ENCODE results near the gene TBC1D17.

Gene TBC1D17

DNA sequence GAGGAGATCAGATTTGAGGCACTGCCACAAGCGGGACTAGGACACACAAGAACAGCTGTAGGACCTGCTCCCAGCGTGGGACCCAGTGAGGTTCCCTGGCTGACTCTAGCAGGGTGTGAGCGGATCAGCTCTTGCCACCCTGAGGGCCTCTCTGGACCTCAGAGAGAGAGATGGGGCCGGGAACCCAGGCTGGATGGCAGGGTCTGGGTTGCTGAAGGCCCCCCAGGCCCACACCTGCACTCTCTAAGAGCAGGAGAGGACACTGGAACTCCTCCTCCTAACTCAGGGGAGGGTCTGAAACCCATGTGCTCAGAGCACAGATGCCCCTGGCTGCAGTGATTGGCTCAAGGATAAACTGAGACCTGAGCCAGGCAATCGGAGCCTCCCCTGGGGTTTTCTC, 32.7 kb downstream of the TBC1D17 start:
- no peaks in the 10 kb centered on the region for H3K27me3 ChIP-seq (ENCODE audit: control insufficient read depth, low read length)
- H3K27ac ChIP-seq (ENCODE audit: low read depth, low read length): no peak overlapping the region
- H4K20me1 ChIP-seq (ENCODE audit: control insufficient read depth, insufficient read depth, low read depth, low read length): peaks cover 29% of the 10 kb centered on the region; the same call in 1 of the 2 replicates
- no peak overlapping the region for H3K4me2 ChIP-seq (ENCODE audit: low read length)
- TF ChIP-seq EZH2phosphoT487 (IDR thresholded peaks at IDR 0.05; ENCODE audit: borderline replicate concordance, low read length) (no peak), CTCF (IDR thresholded peaks at IDR 0.05; ENCODE audit: low read depth, low read length, poor library complexity, severe bottlenecking) (no peak)
- H3F3A ChIP-seq (ENCODE audit: control insufficient read depth, insufficient read depth): peaks cover 6% of the 10 kb centered on the region
- peaks cover 68% of the 10 kb centered on the region for H3K79me2 ChIP-seq (ENCODE audit: control insufficient read depth, low read length)
- no peaks in the 10 kb centered on the region for H3K9me2 ChIP-seq (replicated peaks; ENCODE audit: control insufficient read depth, low read length)
- H3K9me3 ChIP-seq (ENCODE audit: control insufficient read depth, insufficient read depth, low read length): no peaks in the 10 kb centered on the region
- no peak overlapping the region for H3K4me3 ChIP-seq (ENCODE audit: low read length)
- H3K36me3 ChIP-seq (ENCODE audit: control insufficient read depth, low read length): peaks cover 90% of the 10 kb centered on the region
- peaks cover 85% of the 10 kb centered on the region for H3K4me1 ChIP-seq (ENCODE audit: control insufficient read depth, low read length)

- peaks cover 82% of the 10 kb centered on the region for H3K79me2 ChIP-seq (ENCODE audit: control insufficient read depth, low read length)
- H3K27me3 ChIP-seq (ENCODE audit: control insufficient read depth, low read length): no peaks in the 10 kb centered on the region
- no peaks in the 10 kb centered on the region for H3K9me3 ChIP-seq (ENCODE audit: control insufficient read depth, insufficient read depth, low read length)
- peaks cover 31% of the 10 kb centered on the region; the same call in 1 of the 2 replicates for H4K20me1 ChIP-seq (ENCODE audit: control insufficient read depth, insufficient read depth, low read depth, low read length)
- no peak overlapping the region for H3K4me3 ChIP-seq (ENCODE audit: low read length)
- no peaks in the 10 kb centered on the region for H3K9me2 ChIP-seq (replicated peaks; ENCODE audit: control insufficient read depth, low read length)
- no peak for TF ChIP-seq EZH2phosphoT487 (IDR thresholded peaks at IDR 0.05; ENCODE audit: borderline replicate concordance, low read length)
- TF ChIP-seq CTCF (IDR thresholded peaks at IDR 0.05; ENCODE audit: low read depth, low read length, poor library complexity, severe bottlenecking): no peak
- peak overlapping the region; percentile 21; the same call in 1 of the 2 replicates for H3K4me2 ChIP-seq (ENCODE audit: low read length)
- H3F3A ChIP-seq (ENCODE audit: control insufficient read depth, insufficient read depth): peaks cover 5% of the 10 kb centered on the region
- peak overlapping the region; percentile 23; the same call in 1 of the 2 replicates for H3K27ac ChIP-seq (ENCODE audit: low read depth, low read length)
- peaks cover 93% of the 10 kb centered on the region for H3K36me3 ChIP-seq (ENCODE audit: control insufficient read depth, low read length)
- peaks cover 71% of the 10 kb centered on the region for H3K4me1 ChIP-seq (ENCODE audit: control insufficient read depth, low read length)
Observed at GRCh38 chr19:49911381-49912145, 34.1 kb downstream of the TBC1D17 start.

GRCh38 chr19:49912965-49913685, 35.6 kb downstream of the TBC1D17 start:
- peaks cover 26% of the 10 kb centered on the region; the same call in 1 of the 2 replicates for H4K20me1 ChIP-seq (ENCODE audit: control insufficient read depth, insufficient read depth, low read depth, low read length)
- H3K27me3 ChIP-seq (ENCODE audit: control insufficient read depth, low read length): no peaks in the 10 kb centered on the region

More at GRCh38 chr19:49912965-49913685, 35.6 kb downstream of the TBC1D17 start:
- no peak overlapping the region for H3K27ac ChIP-seq (ENCODE audit: low read depth, low read length)
- TF ChIP-seq CTCF (IDR thresholded peaks at IDR 0.05; ENCODE audit: low read depth, low read length, poor library complexity, severe bottlenecking): peak; percentile 56
- no peak for TF ChIP-seq EZH2phosphoT487 (IDR thresholded peaks at IDR 0.05; ENCODE audit: borderline replicate concordance, low read length)
- H3K9me2 ChIP-seq (replicated peaks; ENCODE audit: control insufficient read depth, low read length): no peaks in the 10 kb centered on the region
- H3K4me2 ChIP-seq (ENCODE audit: low read length): no peak overlapping the region
- H3F3A ChIP-seq (ENCODE audit: control insufficient read depth, insufficient read depth): 0 out of 2 replicates have a peak, but pooled peaks cover 2% of the 10 kb centered on the region
- H3K4me3 ChIP-seq (ENCODE audit: low read length): no peak overlapping the region
- H3K4me1 ChIP-seq (ENCODE audit: control insufficient read depth, low read length): peaks cover 56% of the 10 kb centered on the region
- H3K9me3 ChIP-seq (ENCODE audit: control insufficient read depth, insufficient read depth, low read length): no peaks in the 10 kb centered on the region
- peaks cover 92% of the 10 kb centered on the region for H3K79me2 ChIP-seq (ENCODE audit: control insufficient read depth, low read length)
- peaks cover 92% of the 10 kb centered on the region for H3K36me3 ChIP-seq (ENCODE audit: control insufficient read depth, low read length)
